Esophagus squamous epithelium (tissue), 5 donors: Measurements from ENCODE around the gene FAM53B. TPM values are rescaled to one million over a fixed set of nuclear protein-coding genes. Genes with fewer than 3 reads are reported as not detected.

Experiments
- DNase-seq: peaks from one replicate; lab custom pipeline; 2025; lab: John Stamatoyannopoulos, UW
- H3K27ac ChIP-seq, 4 donors: fragments of 200-600 bp; sonication (generic); one replicate each; pipeline ENCODE4 v1.5.1; 2016 to 2019; ENCODE audit warnings: mild to moderate bottlenecking in 1 of 4
- H3K27me3 ChIP-seq, 4 donors: fragments of 200-600 bp; sonication (generic); 1 replicate in 3 of 4; 2 replicates in 1 of 4; pipeline versions ENCODE4 v1.5.1 to v1.6.0; 2017 to 2021; ENCODE audit warnings: antibody characterized with exemption in 1 of 4
- H3K36me3 ChIP-seq, 3 donors: fragments of 200-600 bp; sonication (generic); one replicate each; pipeline ENCODE4 v1.5.1; 2016 to 2019
- H3K4me1 ChIP-seq, 3 donors: fragments of 200-600 bp; sonication (generic); one replicate each; pipeline ENCODE4 v1.5.1; 2017 to 2019
- H3K4me3 ChIP-seq, 4 donors: fragments of 200-600 bp; sonication (generic); 1 replicate in 3 of 4; 2 replicates in 1 of 4; pipeline ENCODE4 v1.5.1; 2016 to 2019; ENCODE audit warnings: mild to moderate bottlenecking in 2 of 4, moderate library complexity in 1 of 4
- H3K9me3 ChIP-seq, 3 donors: fragments of 200-600 bp; sonication (generic); one replicate each; pipeline ENCODE4 v1.5.1; 2016 to 2019
- CTCF ChIP-seq, 6 experiments: fragments of 450-650 bp in 4 of 6; fragments of 200-600 bp in 2 of 6; sonication (generic) in 2 of 6; IDR thresholded peaks; one replicate each; pipeline ENCODE4 v1.5.1; 2016 to 2019; ENCODE audit warnings: antibody characterized with exemption in 6 of 6, mild to moderate bottlenecking in 4 of 6, moderate library complexity in 4 of 6
- POLR2A ChIP-seq, 4 donors: fragments of 450-650 bp; IDR thresholded peaks; one replicate each; pipeline ENCODE4 v1.6.1; 2017; ENCODE audit warnings: antibody characterized with exemption in 4 of 4, mild to moderate bottlenecking in 4 of 4, moderate library complexity in 3 of 4
- WGBS, 2 donors: methylation state at CpG; one replicate each; pipeline ENCODE4 v1.1.5; 2018; 5-methylcytosine and 5-hydroxymethylcytosine counted together
- intact Hi-C: fragments of 100-400 bp; cut with DNase I; formaldehyde crosslinking; loops from one replicate; pipeline ENCODE4 v1.15.0; 2022
- total RNA-seq, 4 donors: library from RNA; depleted of rRNA; stranded (reverse); fragments of >200 nt; gene quantifications; one replicate each; pipeline ENCODE4 v1.1.0, GENCODE V29; 2016
- donor health status: DM: yes; HTN: yes; CAD: no.

The FAM53B gene
- total RNA-seq, 4 donors from 2014 or later = 27.4 to 54.2 (median 31.5) TPM

GRCh38 chr10:124701435-124701834 lies 42.7 kb downstream of the FAM53B start:
- no peaks in the 10 kb centered on the region for H3K9me3 ChIP-seq
- WGBS, 2 donors = 58 to 77% methylated on average over 5 to 6 of the region's 6 CpGs
- no peaks in the 10 kb centered on the region for H3K27me3 ChIP-seq
- peaks cover 0 to 97% (median 5%) of the 10 kb centered on the region in 3 donors for H3K36me3 ChIP-seq
- no peak overlapping the region for H3K4me3 ChIP-seq
- H3K4me1 ChIP-seq = peaks cover 44 to 100% (median 89%) of the 10 kb centered on the region in 3 donors
- TF ChIP-seq POLR2A (IDR thresholded peaks at IDR 0.05) (no peak), CTCF (IDR thresholded peaks at IDR 0.05) (no peak)
- DNase-seq = no peak
- intact Hi-C loops = no loop called here
- H3K27ac ChIP-seq = peak overlapping the region; percentile 40 to 91 (median 82)

DNA sequence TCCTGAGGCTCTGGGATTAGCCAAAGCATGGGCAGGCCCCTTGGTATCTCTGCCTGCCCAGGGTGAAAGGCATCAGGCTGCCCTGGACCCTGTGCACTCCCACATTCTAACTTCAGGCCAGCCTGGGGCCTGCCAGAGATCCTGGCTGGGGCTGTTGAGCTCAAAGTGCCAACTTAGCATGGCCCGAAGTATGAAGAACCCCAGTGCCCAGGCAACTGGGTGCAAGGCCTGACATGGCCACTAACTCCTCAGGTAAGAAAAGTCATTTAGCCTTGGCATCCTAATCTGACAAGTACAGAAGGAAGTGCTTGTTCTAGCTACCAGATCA lies 43.2 kb downstream of the FAM53B start:
- 80% methylated on average over 1 of the region's 1 CpG; no CpG with 5 or more reads in 1 of the 2 donors for WGBS, 2 donors
- H3K4me1 ChIP-seq = peaks cover 44 to 99% (median 85%) of the 10 kb centered on the region in 3 donors
- intact Hi-C loops = no loop called here

GRCh38 chr10:124700293-124701037 lies 43.7 kb downstream of the FAM53B start:
- DNase-seq = no peak
- H3K36me3 ChIP-seq = peaks cover 0 to 97% (median 0%) of the 10 kb centered on the region in 3 donors
- H3K27ac ChIP-seq = peak overlapping the region; percentile 40 to 91 (median 82)
- peaks cover 44 to 99% (median 79%) of the 10 kb centered on the region in 3 donors for H3K4me1 ChIP-seq
- TF ChIP-seq POLR2A (IDR thresholded peaks at IDR 0.05) = no peak
- TF ChIP-seq CTCF (IDR thresholded peaks at IDR 0.05) = no peak
- no peaks in the 10 kb centered on the region for H3K27me3 ChIP-seq
- H3K4me3 ChIP-seq = no peak overlapping the region
- no peaks in the 10 kb centered on the region for H3K9me3 ChIP-seq
- intact Hi-C loops = no loop called here
- 93% methylated on average over 12 to 22 of the region's 26 CpGs for WGBS, 2 donors

More for the DNA sequence above, 43.2 kb downstream of the FAM53B start:
- TF ChIP-seq CTCF (IDR thresholded peaks at IDR 0.05) (no peak), POLR2A (IDR thresholded peaks at IDR 0.05) (no peak)
- Histone ChIP-seq H3K9me3 (no peaks in the 10 kb centered on the region), H3K27me3 (no peaks in the 10 kb centered on the region), H3K27ac (peak overlapping the region; percentile 40 to 91 (median 82)), H3K4me3 (no peak overlapping the region), H3K36me3 (peaks cover 0 to 97% (median 1%) of the 10 kb centered on the region in 3 donors)
- no peak for DNase-seq

DNA sequence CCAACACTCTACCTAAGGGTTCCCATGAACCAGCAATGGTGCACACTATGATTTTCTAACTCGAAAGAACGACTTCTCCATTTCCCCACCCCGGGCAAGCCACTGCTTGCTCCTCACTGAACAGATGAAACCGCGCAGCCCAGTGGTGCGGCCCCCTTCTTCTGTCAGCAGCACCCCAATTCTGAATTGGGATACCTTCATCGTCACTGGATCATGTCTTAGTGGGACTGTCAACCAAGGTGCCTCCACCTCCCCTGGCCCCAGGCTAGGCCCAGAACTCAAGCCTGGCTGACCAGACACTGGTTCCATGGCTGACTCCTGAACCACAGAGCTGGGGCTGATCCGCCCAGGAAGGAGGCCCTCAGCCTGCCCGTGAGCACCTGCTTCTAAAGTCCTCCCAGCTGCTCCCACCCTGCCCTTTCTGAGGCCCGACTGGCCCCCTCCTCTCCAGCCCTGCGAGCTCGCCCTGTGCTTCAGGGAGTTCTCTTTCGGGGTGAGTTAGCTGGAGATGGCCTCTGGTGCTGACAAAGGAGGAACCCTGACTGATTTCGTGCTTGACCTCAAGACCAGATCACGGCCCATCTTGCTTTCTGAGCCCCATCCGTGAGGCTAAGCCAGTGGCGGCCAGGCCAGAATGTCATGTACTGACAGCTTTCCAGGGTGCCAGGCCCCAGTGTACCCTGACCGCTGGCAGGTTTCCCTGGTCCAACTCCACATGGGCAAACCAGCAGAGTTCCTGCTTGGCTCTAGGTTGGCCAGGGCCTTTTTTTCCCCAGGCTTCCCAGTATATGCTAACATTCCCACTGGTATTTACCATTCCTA lies 44.5 kb downstream of the FAM53B start:
- Histone ChIP-seq H3K4me1 (peaks cover 44 to 98% (median 73%) of the 10 kb centered on the region in 3 donors), H3K4me3 (no peak overlapping the region), H3K9me3 (no peaks in the 10 kb centered on the region), H3K27me3 (no peaks in the 10 kb centered on the region), H3K36me3 (peaks cover 0 to 97% (median 0%) of the 10 kb centered on the region in 3 donors), H3K27ac (peak overlapping the region; percentile 4 to 91 (median 82))
- WGBS, 2 donors = 70 to 74% methylated on average over 3 to 7 of the region's 18 CpGs
- no peak for DNase-seq
- TF ChIP-seq POLR2A (IDR thresholded peaks at IDR 0.05) (no peak), CTCF (IDR thresholded peaks at IDR 0.05) (no peak)
- intact Hi-C loops = no loop called here
